HL-60 (cell line): ENCODE measurements around the gene PPP1R9A.

ENCODE experiments used
- DNase-seq, 2 experiments: peaks; one replicate each; pipeline ENCODE4 v3.0.0-alpha.2; 2010 to 2020; ENCODE audit warnings: low read depth in 1 of 2, low spot score in 1 of 2
- H3K27ac ChIP-seq: fragments of 250-450 bp; sonication (Bioruptor Pico); replicated peaks from 2 replicates; pipeline ENCODE4 v1.5.1; 2020; ENCODE audit warnings: mild to moderate bottlenecking, moderate library complexity
- H3K27me3 ChIP-seq: fragments of 250-450 bp; sonication (Bioruptor Pico); 2 replicates; pipeline ENCODE4 v1.5.1; 2021; ENCODE audit warnings: mild to moderate bottlenecking, moderate library complexity; ENCODE audit not compliant: insufficient read depth, poor library complexity, severe bottlenecking
- H3K4me3 ChIP-seq: replicated peaks from 2 replicates; pipeline ENCODE4 v1.5.1; 2011; ENCODE audit warnings: mild to moderate bottlenecking, control low read depth, low read length; ENCODE audit not compliant: insufficient read depth
- CTCF ChIP-seq: IDR thresholded peaks from one replicate; pipeline ENCODE4 v1.5.1; 2011; ENCODE audit warnings: low read length, control low read depth, inconsistent platforms; ENCODE audit not compliant: insufficient read depth
- GABPA ChIP-seq: IDR thresholded peaks from 2 replicates; pipeline ENCODE4 v1.6.1; 2012; ENCODE audit warnings: low read depth
- POLR2AphosphoS5 ChIP-seq: IDR thresholded peaks from 2 replicates; pipeline ENCODE4 v1.6.1; 2012; ENCODE audit warnings: low read depth
- REST ChIP-seq: IDR thresholded peaks from 2 replicates; pipeline ENCODE4 v1.6.1; 2012; ENCODE audit warnings: low read depth; ENCODE audit not compliant: insufficient replicate concordance
- SPI1 ChIP-seq: IDR thresholded peaks from 2 replicates; pipeline ENCODE4 v1.6.1; 2012; ENCODE audit warnings: low read depth, mild to moderate bottlenecking, borderline replicate concordance

The PPP1R9A gene

GRCh38 chr7:94893661-94894060 lies 13.7 kb upstream of the PPP1R9A start:
- DNase-seq = no peak
- Histone ChIP-seq H3K27me3 (no peaks in the 10 kb centered on the region), H3K27ac (no peak overlapping the region), H3K4me3 (no peak overlapping the region)
- TF ChIP-seq CTCF = no peak

GRCh38 chr7:94897541-94897940 lies 9.9 kb upstream of the PPP1R9A start:
- TF ChIP-seq SPI1 (no peak), GABPA (no peak), POLR2AphosphoS5 (no peak), CTCF (no peak), REST (no peak)
- no peak overlapping the region for H3K4me3 ChIP-seq
- H3K27me3 ChIP-seq = no peaks in the 10 kb centered on the region
- no peak overlapping the region for H3K27ac ChIP-seq
- no peak for DNase-seq

GRCh38 chr7:94898340-94898739 lies 9.1 kb upstream of the PPP1R9A start:
- no peak overlapping the region for H3K4me3 ChIP-seq
- H3K27ac ChIP-seq = no peak overlapping the region
- TF ChIP-seq CTCF (no peak), REST (no peak), POLR2AphosphoS5 (no peak), GABPA (no peak), SPI1 (no peak)
- DNase-seq = no peak
- no peaks in the 10 kb centered on the region for H3K27me3 ChIP-seq

GRCh38 chr7:94901981-94902380 lies 5.4 kb upstream of the PPP1R9A start:
- TF ChIP-seq SPI1 (no peak), POLR2AphosphoS5 (no peak), REST (no peak), GABPA (no peak), CTCF (no peak)
- no peak for DNase-seq
- H3K27ac ChIP-seq = no peak overlapping the region
- no peak overlapping the region for H3K4me3 ChIP-seq
- H3K27me3 ChIP-seq = peaks cover under 1% of the 10 kb centered on the region
